HEK293 (cell line): Measurements from ENCODE around the gene NOS1.

Experiments
- CTCF ChIA-PET: fragments of 350-600 bp; formaldehyde crosslinking; extraction: SDS; loops from one replicate; lab custom pipeline; 2021; ENCODE audit warnings: antibody characterized with exemption; lab: Yijun Ruan, JAX
- POLR2A ChIA-PET: fragments of 300-600 bp; formaldehyde crosslinking; extraction: SDS; loops from one replicate; lab custom pipeline; 2020; ENCODE audit warnings: antibody characterized with exemption, inconsistent platforms; lab: Yijun Ruan, JAX
- H3K27ac ChIP-seq: fragments of 200-500 bp; sonication (Bioruptor generic); 2 replicates; pipeline ENCODE4 v1.5.1; 2014; ENCODE audit warnings: low read depth, low read length, control low read depth, inconsistent platforms; ENCODE audit errors: extremely low read depth
- H3K36me3 ChIP-seq, 2 experiments: fragments of 200-500 bp in 1 of 2; sonication (Bioruptor generic) in 1 of 2; 1 replicate in 1 of 2; 2 replicates in 1 of 2; pipeline ENCODE4 v1.5.1; 2014 to 2017; ENCODE audit warnings: inconsistent platforms in 2 of 2, low read length in 2 of 2; ENCODE audit not compliant: control insufficient read depth in 2 of 2, insufficient read depth in 1 of 2
- H3K4me1 ChIP-seq: fragments of 200-500 bp; sonication (Bioruptor generic); 2 replicates; pipeline ENCODE4 v1.5.1; 2014; ENCODE audit warnings: mild to moderate bottlenecking, low read length, inconsistent platforms; ENCODE audit not compliant: control insufficient read depth, insufficient read depth
- H3K4me3 ChIP-seq: 2 replicates; pipeline ENCODE4 v1.5.1; 2011; ENCODE audit warnings: low read depth, mild to moderate bottlenecking, control low read depth, low read length, moderate library complexity
- H3K9me3 ChIP-seq: fragments of 200-500 bp; sonication (Bioruptor generic); 2 replicates; pipeline ENCODE4 v1.5.1; 2014; ENCODE audit warnings: low read depth, low read length, inconsistent platforms; ENCODE audit not compliant: control insufficient read depth, insufficient read depth
- KLF9 ChIP-seq: fragments of 450-650 bp; formaldehyde crosslinking; IDR thresholded peaks from 2 replicates; pipeline ENCODE4 v1.5.1; 2016; ENCODE audit warnings: missing biosample characterization, missing genetic modification characterization, low read depth
- OSR2 ChIP-seq: fragments of 450-650 bp; formaldehyde crosslinking; IDR thresholded peaks from 2 replicates; pipeline ENCODE4 v1.5.1; 2016; ENCODE audit warnings: missing biosample characterization, missing genetic modification characterization
- PRDM2 ChIP-seq: fragments of 450-650 bp; formaldehyde crosslinking; IDR thresholded peaks from 2 replicates; pipeline ENCODE4 v1.5.1; 2016; ENCODE audit warnings: missing biosample characterization, missing genetic modification characterization, borderline replicate concordance
- SETDB1 ChIP-seq: IDR thresholded peaks from one replicate; pipeline ENCODE4 v1.6.1; 2017; ENCODE audit warnings: mild to moderate bottlenecking, low read length, moderate library complexity, mixed read lengths; ENCODE audit not compliant: insufficient read length
- SP7 ChIP-seq: fragments of 450-650 bp; formaldehyde crosslinking; IDR thresholded peaks from 2 replicates; pipeline ENCODE4 v1.5.1; 2016; ENCODE audit warnings: missing biosample characterization, missing genetic modification characterization
- WT1 ChIP-seq: fragments of 450-650 bp; formaldehyde crosslinking; IDR thresholded peaks from 2 replicates; pipeline ENCODE4 v1.5.1; 2016; ENCODE audit warnings: missing biosample characterization, missing genetic modification characterization
- ZBTB20 ChIP-seq: fragments of 450-650 bp; formaldehyde crosslinking; IDR thresholded peaks from 2 replicates; pipeline ENCODE4 v1.5.1; 2016; ENCODE audit warnings: missing biosample characterization, missing genetic modification characterization
- ZNF10 ChIP-seq: fragments of 450-650 bp; formaldehyde crosslinking; IDR thresholded peaks from 2 replicates; pipeline ENCODE4 v1.5.1; 2017; ENCODE audit warnings: missing biosample characterization, missing genetic modification characterization
- ZNF311 ChIP-seq: fragments of 450-650 bp; formaldehyde crosslinking; IDR thresholded peaks from 2 replicates; pipeline ENCODE4 v1.5.1; 2017; ENCODE audit warnings: missing biosample characterization, missing genetic modification characterization, borderline replicate concordance
- ZNF398 ChIP-seq: fragments of 450-650 bp; formaldehyde crosslinking; IDR thresholded peaks from 2 replicates; pipeline ENCODE4 v1.5.1; 2017; ENCODE audit warnings: missing biosample characterization, missing genetic modification characterization
- ZNF580 ChIP-seq: fragments of 450-650 bp; formaldehyde crosslinking; IDR thresholded peaks from 2 replicates; pipeline ENCODE4 v1.5.1; 2016; ENCODE audit warnings: missing biosample characterization, missing genetic modification characterization
- ZNF600 ChIP-seq: fragments of 450-650 bp; formaldehyde crosslinking; IDR thresholded peaks from 2 replicates; pipeline ENCODE4 v1.5.1; 2016; ENCODE audit warnings: missing biosample characterization, missing genetic modification characterization
- ZNF623 ChIP-seq: fragments of 450-650 bp; formaldehyde crosslinking; IDR thresholded peaks from 2 replicates; pipeline ENCODE4 v1.5.1; 2016; ENCODE audit warnings: missing biosample characterization, missing genetic modification characterization

The NOS1 gene

DNA sequence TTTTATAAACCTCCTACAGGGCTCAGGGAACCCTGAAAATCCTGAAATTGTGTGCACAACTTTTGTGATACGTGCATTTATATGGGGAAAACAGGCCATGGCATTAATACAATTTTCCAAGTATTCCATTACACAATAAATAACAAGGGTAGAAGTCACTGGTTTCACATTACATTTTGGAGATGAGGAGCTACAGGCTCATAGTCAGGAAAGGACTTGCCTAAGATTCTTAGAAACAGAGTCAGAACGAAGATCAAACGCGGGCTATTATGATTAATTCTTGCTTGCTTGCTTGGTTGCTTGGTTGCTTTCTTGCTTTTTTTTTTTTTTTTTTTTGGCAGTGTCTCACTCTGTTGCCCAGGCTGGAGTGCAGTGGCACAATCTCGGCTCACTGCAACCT is 16.7 kb downstream of the NOS1 start:
- no peaks in the 10 kb centered on the region for H3K36me3 ChIP-seq
- TF ChIP-seq ZNF311 (no peak), PRDM2 (tag by site-specific recombination) (no peak)
- H3K9me3 ChIP-seq: no peaks in the 10 kb centered on the region
- no peak overlapping the region for H3K4me3 ChIP-seq
- H3K4me1 ChIP-seq: no peaks in the 10 kb centered on the region
- H3K27ac ChIP-seq: no peak overlapping the region
- ChIA-PET POLR2A (no interaction called here), CTCF (interaction anchor here (0.7 to 2.5 kb wide), 2 partner anchors 22 to 150 kb away, joined by 3 to 8 read pairs; no protein-coding TSS in a partner anchor)

- POLR2A ChIA-PET: no interaction called here
- Histone ChIP-seq H3K4me1 (0 out of 2 replicates have a peak, but pooled peaks cover 2% of the 10 kb centered on the region), H3K27ac (no peak overlapping the region), H3K4me3 (no peak overlapping the region), H3K9me3 (no peaks in the 10 kb centered on the region), H3K36me3 (no peaks in the 10 kb centered on the region)
- CTCF ChIA-PET: interaction anchor here (2.5 kb wide), 1 partner anchor 23 kb away, joined by 8 read pairs; no protein-coding TSS in a partner anchor
- TF ChIP-seq ZNF398 (no peak), ZNF600 (no peak), SETDB1 (peak; percentile 39), ZNF580 (tag by site-specific recombination) (no peak), ZNF623 (no peak)
Observed at GRCh38 chr12:117343849-117344248, 17.6 kb downstream of the NOS1 start.

DNA sequence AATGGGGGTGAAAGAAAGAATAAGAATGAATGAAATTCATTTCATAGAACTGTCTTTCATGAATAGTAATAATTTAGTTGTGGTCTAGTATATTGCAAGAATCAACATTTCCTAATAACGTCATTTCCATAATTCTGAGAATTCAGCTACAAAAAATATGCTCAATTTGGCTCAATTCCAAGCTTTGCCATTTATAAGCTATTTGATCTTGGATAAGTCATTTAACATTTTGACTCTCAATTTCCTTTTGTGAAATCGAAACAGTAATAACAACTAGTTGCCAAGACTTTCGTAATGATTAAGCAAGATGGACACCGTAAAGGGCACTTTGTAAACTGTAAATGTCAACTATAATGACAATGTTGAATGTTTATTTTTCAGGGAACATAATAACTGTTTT is 18.1 kb downstream of the NOS1 start:
- TF ChIP-seq SP7: 0 out of 2 replicates have a peak, but pooled peaks have one; percentile 36
- no peak for TF ChIP-seq OSR2
- Histone ChIP-seq H3K4me1 (0 out of 2 replicates have a peak, but pooled peaks cover 2% of the 10 kb centered on the region), H3K4me3 (no peak overlapping the region), H3K9me3 (no peaks in the 10 kb centered on the region), H3K27ac (no peak overlapping the region), H3K36me3 (no peaks in the 10 kb centered on the region)
- CTCF ChIA-PET: interaction anchor here (2.5 kb wide), 1 partner anchor 24 kb away, joined by 8 read pairs; no protein-coding TSS in a partner anchor
- POLR2A ChIA-PET: no interaction called here

DNA sequence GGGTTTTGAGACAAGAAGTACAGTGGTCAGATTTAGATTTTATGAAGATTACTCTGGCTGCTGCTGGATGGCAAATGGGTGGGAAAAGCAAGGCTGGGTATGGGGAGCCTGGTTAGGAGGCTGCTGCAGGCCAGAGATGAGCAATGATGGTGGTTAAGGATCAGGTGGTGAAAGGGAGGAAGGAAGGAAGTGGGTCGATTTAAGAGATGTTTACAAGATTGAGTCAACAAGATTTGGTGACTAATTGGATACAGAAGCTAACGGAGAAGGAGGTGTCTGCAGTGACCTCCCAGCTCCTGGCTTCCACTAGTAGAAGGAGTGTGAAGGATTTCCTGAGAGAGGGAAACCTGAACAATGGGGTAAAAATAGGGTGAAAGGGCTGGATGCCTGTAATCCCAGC is 18.7 kb downstream of the NOS1 start:
- H3K27ac ChIP-seq: no peak overlapping the region
- TF ChIP-seq WT1 (tag by site-specific recombination) (0 out of 2 replicates have a peak, but pooled peaks have one; percentile 27), KLF9 (no peak), ZNF10 (tag by site-specific recombination) (no peak), ZBTB20 (no peak)
- no peaks in the 10 kb centered on the region for H3K9me3 ChIP-seq
- CTCF ChIA-PET: interaction anchor here (2.5 kb wide), 1 partner anchor 24 kb away, joined by 8 read pairs; no protein-coding TSS in a partner anchor
- no peak overlapping the region for H3K4me3 ChIP-seq
- no peaks in the 10 kb centered on the region for H3K36me3 ChIP-seq
- 0 out of 2 replicates have a peak, but pooled peaks cover 2% of the 10 kb centered on the region for H3K4me1 ChIP-seq
- POLR2A ChIA-PET: no interaction called here
